GM12801 (cell line): ENCODE measurements around the gene MAST4.

Experiments used
- CTCF ChIP-seq: IDR thresholded peaks from one replicate; pipeline ENCODE4 v1.5.1; 2011; ENCODE audit warnings: control low read depth; ENCODE audit not compliant: insufficient read length; ENCODE audit errors: extremely low read depth

Gene MAST4

GRCh38 chr5:67149057-67149950, 553.1 kb downstream of the MAST4 start:
- no peak for TF ChIP-seq CTCF

GRCh38 chr5:67149951-67150523, 553.8 kb downstream of the MAST4 start:
- TF ChIP-seq CTCF: no peak

- no peak for TF ChIP-seq CTCF
These were observed 556.2 kb downstream of the MAST4 start for GRCh38 chr5:67152400-67152799.

- no peak for TF ChIP-seq CTCF
These were observed 557.1 kb downstream of the MAST4 start for GRCh38 chr5:67153292-67153691.

DNA sequence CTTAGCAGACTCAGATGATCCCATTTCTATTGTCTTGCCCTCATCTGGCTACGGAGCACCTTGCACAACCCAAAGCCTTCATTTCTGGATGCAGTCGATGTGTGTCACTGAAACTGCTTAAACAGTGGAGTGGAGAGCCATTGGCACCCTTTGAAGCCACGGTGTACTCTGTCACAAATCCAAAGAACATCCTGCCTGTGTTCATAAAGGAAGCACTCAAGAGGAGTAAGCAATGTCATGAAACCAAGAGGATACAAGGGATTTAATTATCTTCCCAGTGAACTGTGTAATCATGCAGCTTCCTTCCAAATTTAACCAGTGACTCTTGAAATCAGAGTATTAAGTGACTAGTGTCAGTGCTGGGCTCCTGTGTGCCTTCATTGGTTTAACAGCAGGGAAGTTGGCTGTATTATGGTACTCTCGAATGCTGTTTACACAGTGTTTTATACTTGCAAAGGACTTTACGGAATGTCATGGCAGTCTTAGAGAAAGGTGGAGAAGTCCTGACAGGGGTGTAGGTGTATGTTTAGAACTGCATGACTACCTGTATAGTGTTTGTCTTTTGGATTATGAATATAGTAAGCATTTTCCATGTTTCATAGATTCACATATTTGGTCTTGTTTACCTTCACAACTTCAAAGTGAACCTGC, 558.5 kb downstream of the MAST4 start:
- TF ChIP-seq CTCF: no peak

- TF ChIP-seq CTCF: no peak
These were observed 560.9 kb downstream of the MAST4 start for GRCh38 chr5:67156976-67157583.

DNA sequence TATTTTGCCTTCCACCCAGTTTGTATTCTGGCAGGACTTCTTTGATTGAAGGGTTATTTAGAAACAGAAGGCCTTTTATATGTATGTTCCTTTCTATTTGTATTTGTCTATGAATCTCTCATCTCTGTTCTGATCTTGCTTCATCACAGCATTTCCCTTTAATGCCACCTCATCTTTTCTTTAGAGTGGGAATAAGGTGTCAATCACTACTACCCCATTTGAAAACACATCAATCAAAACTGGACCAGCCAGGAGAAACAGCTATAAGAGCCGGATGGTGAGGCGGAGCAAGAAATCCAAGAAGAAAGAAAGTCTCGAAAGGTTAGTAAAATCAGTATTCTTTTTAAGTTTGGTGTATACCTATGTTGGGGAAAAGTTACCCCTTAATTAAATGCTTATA, 564.1 kb downstream of the MAST4 start:
- TF ChIP-seq CTCF: no peak
